Measurements from ENCODE around the gene AQP11. TPM values are rescaled to one million over a fixed set of nuclear protein-coding genes. Genes with fewer than 3 reads are reported as not detected.
"Not testable (repeated sequence)": the region's sequence is repeated elsewhere in the genome, so short reads cannot be mapped to it uniquely, and the experiment has no call there.

Gene AQP11
- total RNA-seq (1 to 10 TPM in 3 of 4 donors, under 1 TPM in 1; 0.64 to 1.6 (median 1.3) TPM), polyA plus RNA-seq (0.81 TPM)
- long read RNA-seq, donor 1, partial matches to known transcripts = 0 of 7 reads
- long read RNA-seq, donor 1, other reads (novel, unspliced or antisense) = 4 of 7 reads
- long read RNA-seq, donor 2, partial matches to known transcripts = 0 of 3 reads
- long read RNA-seq, donor 2, other reads (novel, unspliced or antisense) = 0 of 3 reads
- long read RNA-seq, donor 3, partial matches to known transcripts = 0 of 2 reads
- long read RNA-seq, donor 3, other reads (novel, unspliced or antisense) = 1 of 2 reads
- long read RNA-seq, donor 4, partial matches to known transcripts = 0 of 1 reads
- long read RNA-seq, donor 4, other reads (novel, unspliced or antisense) = 1 of 1 reads

- intact Hi-C loops (cut with DNase I) = no loop called here
- WGBS = under 1% methylated on average over 75 of the region's 75 CpGs
- H3K27ac ChIP-seq (ENCODE audit: low read length) = peak within 1 kb of the TSS; percentile 9
- H3K4me3 ChIP-seq (ENCODE audit: low read length) = peak within 1 kb of the TSS; percentile 58
- DNase-seq = peak; percentile 87 to 95 (median 94)
- H3K27me3 ChIP-seq (ENCODE audit: control insufficient read depth, insufficient read depth) = no peaks in the 10 kb centered on the region
- H3K9me3 ChIP-seq (ENCODE audit: control insufficient read depth, low read length) = no peaks in the 10 kb centered on the region
- H3K4me1 ChIP-seq (ENCODE audit: control insufficient read depth, insufficient read depth, low read length) = peaks cover 2% of the 10 kb centered on the region
- peak; percentile 98 for ATAC-seq
Measured at GRCh38 chr11:77589521-77590193, at the start of gene AQP11. Gene AQP11, plus strand, starts transcription at chr11:77589953. Its CDS starts 40 bp downstream, at chr11:77589993.

GRCh38 chr11:77542296-77542695 is 47.5 kb upstream of the AQP11 start:
- WGBS = 69% methylated on average over 1 of the region's 1 CpG
- Histone ChIP-seq H3K27ac (ENCODE audit: low read length) (no peak overlapping the region), H3K9me3 (ENCODE audit: control insufficient read depth, low read length) (no peaks in the 10 kb centered on the region), H3K27me3 (ENCODE audit: control insufficient read depth, insufficient read depth) (no peaks in the 10 kb centered on the region), H3K4me1 (ENCODE audit: control insufficient read depth, insufficient read depth, low read length) (no peaks in the 10 kb centered on the region), H3K4me3 (ENCODE audit: low read length) (no peak overlapping the region)
- DNase-seq (no peak), ATAC-seq (no peak)
- intact Hi-C loops (cut with DNase I) = loop anchor here in 2 of 4 donors (10.0 kb wide), 2 partner anchors 347 to 417 kb away; partner anchors contain the start of gene MYO7A (in 1 of the 2)

- H3K27me3 ChIP-seq (ENCODE audit: control insufficient read depth, insufficient read depth) = no peaks in the 10 kb centered on the region
- DNase-seq = no peak
- WGBS = 89% methylated on average over 7 of the region's 7 CpGs
- no peak for ATAC-seq
- no peak overlapping the region for H3K4me3 ChIP-seq (ENCODE audit: low read length)
- no peaks in the 10 kb centered on the region for H3K4me1 ChIP-seq (ENCODE audit: control insufficient read depth, insufficient read depth, low read length)
- intact Hi-C loops (cut with DNase I) = loop anchor here (5.0 to 10.0 kb wide), 6 partner anchors 350 to 422 kb away; partner anchors contain the start of gene MYO7A (in 2 of the 4)
- H3K27ac ChIP-seq (ENCODE audit: low read length) = no peak overlapping the region
- no peaks in the 10 kb centered on the region for H3K9me3 ChIP-seq (ENCODE audit: control insufficient read depth, low read length)
Measured at GRCh38 chr11:77547047-77547836, 42.5 kb upstream of the AQP11 start.

- no peaks in the 10 kb centered on the region for H3K9me3 ChIP-seq (ENCODE audit: control insufficient read depth, low read length)
- no peak overlapping the region for H3K27ac ChIP-seq (ENCODE audit: low read length)
- DNase-seq = no peak
- H3K27me3 ChIP-seq (ENCODE audit: control insufficient read depth, insufficient read depth) = no peaks in the 10 kb centered on the region
- peak; percentile 29 to 43 for ATAC-seq
- whole genome bisulfite sequencing = 25% methylated on average over 9 of the region's 9 CpGs
- intact Hi-C loops (cut with DNase I) = loop anchor here (5.0 to 10.0 kb wide), 6 partner anchors 351 to 423 kb away; partner anchors contain the start of gene MYO7A (in 2 of the 4)
- H3K4me3 ChIP-seq (ENCODE audit: low read length) = no peak overlapping the region
- H3K4me1 ChIP-seq (ENCODE audit: control insufficient read depth, insufficient read depth, low read length) = no peaks in the 10 kb centered on the region
Measured at GRCh38 chr11:77547863-77548551, 41.7 kb upstream of the AQP11 start.

- H3K4me1 ChIP-seq (ENCODE audit: control insufficient read depth, insufficient read depth, low read length) = no peaks in the 10 kb centered on the region
- H3K27me3 ChIP-seq (ENCODE audit: control insufficient read depth, insufficient read depth) = no peaks in the 10 kb centered on the region
- ATAC-seq (no peak), DNase-seq (no peak)
- H3K4me3 ChIP-seq (ENCODE audit: low read length) = no peak overlapping the region
- no peaks in the 10 kb centered on the region for H3K9me3 ChIP-seq (ENCODE audit: control insufficient read depth, low read length)
- WGBS = 67% methylated on average over 6 of the region's 6 CpGs
- H3K27ac ChIP-seq (ENCODE audit: low read length) = no peak overlapping the region
- intact Hi-C loops (cut with DNase I) = loop anchor here (5.0 to 10.0 kb wide), 6 partner anchors 351 to 424 kb away; partner anchors contain the start of gene MYO7A (in 2 of the 4)
Measured at GRCh38 chr11:77548552-77549445, 41.0 kb upstream of the AQP11 start.

- H3K4me1 ChIP-seq (ENCODE audit: control insufficient read depth, insufficient read depth, low read length); H3K9me3 ChIP-seq (ENCODE audit: control insufficient read depth, low read length); ATAC-seq; H3K27ac ChIP-seq (ENCODE audit: low read length); H3K4me3 ChIP-seq (ENCODE audit: low read length); DNase-seq; H3K27me3 ChIP-seq (ENCODE audit: control insufficient read depth, insufficient read depth): not testable (repeated sequence)
- intact Hi-C loops (cut with DNase I) = loop anchor here in 1 of 4 donors (10.0 kb wide), 1 partner anchor 357 kb away; no protein-coding TSS in a partner anchor
- WGBS = 86% methylated on average over 8 of the region's 8 CpGs
Measured at GRCh38 chr11:77551426-77551825, 38.3 kb upstream of the AQP11 start.

- Histone ChIP-seq H3K4me1 (ENCODE audit: control insufficient read depth, insufficient read depth, low read length) (no peaks in the 10 kb centered on the region), H3K27ac (ENCODE audit: low read length) (no peak overlapping the region), H3K9me3 (ENCODE audit: control insufficient read depth, low read length) (peaks cover 2% of the 10 kb centered on the region), H3K27me3 (ENCODE audit: control insufficient read depth, insufficient read depth) (no peaks in the 10 kb centered on the region), H3K4me3 (ENCODE audit: low read length) (no peak overlapping the region)
- ATAC-seq (no peak), DNase-seq (no peak)
- intact Hi-C loops (cut with DNase I) = loop anchor here in 1 of 4 donors (10.0 kb wide), 1 partner anchor 363 kb away; no protein-coding TSS in a partner anchor
- WGBS = 68% methylated on average over 5 of the region's 5 CpGs
Measured at GRCh38 chr11:77557553-77557952, 32.2 kb upstream of the AQP11 start.

GRCh38 chr11:77558380-77558779 is 31.4 kb upstream of the AQP11 start:
- Histone ChIP-seq H3K9me3 (ENCODE audit: control insufficient read depth, low read length) (peaks cover 2% of the 10 kb centered on the region), H3K4me3 (ENCODE audit: low read length) (no peak overlapping the region), H3K27me3 (ENCODE audit: control insufficient read depth, insufficient read depth) (no peaks in the 10 kb centered on the region), H3K4me1 (ENCODE audit: control insufficient read depth, insufficient read depth, low read length) (no peaks in the 10 kb centered on the region), H3K27ac (ENCODE audit: low read length) (no peak overlapping the region)
- DNase-seq (no peak), ATAC-seq (no peak)
- intact Hi-C loops (cut with DNase I) = loop anchor here in 1 of 4 donors (10.0 kb wide), 1 partner anchor 364 kb away; no protein-coding TSS in a partner anchor
- 39% methylated on average over 4 of the region's 4 CpGs for WGBS

GRCh38 chr11:77559686-77560401 is 29.9 kb upstream of the AQP11 start:
- intact Hi-C loops (cut with DNase I) = loop anchor here in 1 of 4 donors (10.0 kb wide), 1 partner anchor 365 kb away; no protein-coding TSS in a partner anchor
- DNase-seq (no peak), ATAC-seq (no peak)
- Histone ChIP-seq H3K27me3 (ENCODE audit: control insufficient read depth, insufficient read depth) (no peaks in the 10 kb centered on the region), H3K9me3 (ENCODE audit: control insufficient read depth, low read length) (no peaks in the 10 kb centered on the region), H3K4me1 (ENCODE audit: control insufficient read depth, insufficient read depth, low read length) (no peaks in the 10 kb centered on the region), H3K27ac (ENCODE audit: low read length) (no peak overlapping the region), H3K4me3 (ENCODE audit: low read length) (no peak overlapping the region)
- 88% methylated on average over 6 of the region's 6 CpGs for WGBS
